Natural killer cell (primary cell): ENCODE data around the gene RALA. TPM values are rescaled to one million over a fixed set of nuclear protein-coding genes. Genes with fewer than 3 reads are reported as not detected.

Source experiments
- ATAC-seq, 3 donors: fragments of 150-1000 bp in 2 of 3; fragments of 200-7000 bp in 1 of 3; cut with Tn5 transposase; 1 replicate in 1 of 3; 2 replicates in 2 of 3; pipeline ENCODE4 v1.10.0; 2021; ENCODE audit warnings: mild to moderate bottlenecking in 2 of 3, moderate library complexity in 2 of 3
- DNase-seq, 2 donors: peaks; one replicate each; pipeline versions ENCODE4 v3.0.0 to v3.0.0-alpha.2; 2013 to 2021; ENCODE audit warnings: mixed read lengths in 1 of 2
- H3K27ac ChIP-seq: one replicate; pipeline ENCODE4 v1.5.1; 2013; ENCODE audit warnings: mild to moderate bottlenecking, low read length
- H3K27me3 ChIP-seq: one replicate; pipeline ENCODE4 v1.6.1; 2013; ENCODE audit warnings: low read length; ENCODE audit not compliant: control insufficient read depth, insufficient read depth
- H3K36me3 ChIP-seq: one replicate; pipeline ENCODE4 v1.6.1; 2013; ENCODE audit warnings: low read length; ENCODE audit not compliant: control insufficient read depth, insufficient read depth
- H3K4me1 ChIP-seq: one replicate; pipeline ENCODE4 v1.6.1; 2013; ENCODE audit warnings: low read length; ENCODE audit not compliant: control insufficient read depth, insufficient read depth
- H3K4me3 ChIP-seq: one replicate; pipeline ENCODE4 v1.5.1; 2013; ENCODE audit warnings: low read length
- H3K9me3 ChIP-seq: one replicate; pipeline ENCODE4 v1.6.1; 2013; ENCODE audit warnings: low read length; ENCODE audit not compliant: control insufficient read depth, insufficient read depth
- H3K27ac Mint-ChIP-seq, 2 donors: one replicate each; pipeline ENCODE4 v1.8.0; 2022; ENCODE audit warnings: mild to moderate bottlenecking in 2 of 2, mixed read lengths in 2 of 2, moderate library complexity in 1 of 2
- H3K27me3 Mint-ChIP-seq, 2 donors: one replicate each; pipeline ENCODE4 v1.8.0; 2022; ENCODE audit warnings: low read depth in 2 of 2, mixed read lengths in 2 of 2
- H3K36me3 Mint-ChIP-seq: one replicate; pipeline ENCODE4 v1.8.0; 2022; ENCODE audit warnings: mixed read lengths
- H3K4me1 Mint-ChIP-seq, 2 donors: one replicate each; pipeline ENCODE4 v1.8.0; 2022; ENCODE audit warnings: mixed read lengths in 2 of 2
- H3K4me3 Mint-ChIP-seq: one replicate; pipeline ENCODE4 v1.8.0; 2022; ENCODE audit warnings: mild to moderate bottlenecking, moderate library complexity, mixed read lengths
- H3K9me3 Mint-ChIP-seq, 2 donors: one replicate each; pipeline ENCODE4 v1.8.0; 2022; ENCODE audit warnings: mixed read lengths in 2 of 2
- CTCF ChIP-seq: fragments of 200-600 bp; IDR thresholded peaks from one replicate; pipeline ENCODE4 v1.8.0; 2022; ENCODE audit warnings: antibody characterized with exemption
- WGBS: methylation state at CpG from one replicate; pipeline ENCODE4 v1.1.7; 2013; ENCODE audit warnings: missing lambda C conversion rate; ENCODE audit not compliant: insufficient coverage; 5-methylcytosine and 5-hydroxymethylcytosine counted together
- intact Hi-C: fragments of 100-400 bp; cut with micrococcal nuclease; formaldehyde crosslinking; loops from one replicate; pipeline ENCODE4 v1.14.2; 2022
- total RNA-seq, 4 donors: library from RNA; stranded (reverse); fragments of 120-200 nt in 1 of 4; gene quantifications; one replicate each; pipeline versions ENCODE4 v1.2.3 to v1.2.4, GENCODE V29; 2013 to 2022

The RALA gene
- total RNA-seq, 3 donors from 2014 or later (not counting 1 experiment from before 2014, with no cell fraction given) = 10.2 to 22.0 (median 16.8) TPM

DNA sequence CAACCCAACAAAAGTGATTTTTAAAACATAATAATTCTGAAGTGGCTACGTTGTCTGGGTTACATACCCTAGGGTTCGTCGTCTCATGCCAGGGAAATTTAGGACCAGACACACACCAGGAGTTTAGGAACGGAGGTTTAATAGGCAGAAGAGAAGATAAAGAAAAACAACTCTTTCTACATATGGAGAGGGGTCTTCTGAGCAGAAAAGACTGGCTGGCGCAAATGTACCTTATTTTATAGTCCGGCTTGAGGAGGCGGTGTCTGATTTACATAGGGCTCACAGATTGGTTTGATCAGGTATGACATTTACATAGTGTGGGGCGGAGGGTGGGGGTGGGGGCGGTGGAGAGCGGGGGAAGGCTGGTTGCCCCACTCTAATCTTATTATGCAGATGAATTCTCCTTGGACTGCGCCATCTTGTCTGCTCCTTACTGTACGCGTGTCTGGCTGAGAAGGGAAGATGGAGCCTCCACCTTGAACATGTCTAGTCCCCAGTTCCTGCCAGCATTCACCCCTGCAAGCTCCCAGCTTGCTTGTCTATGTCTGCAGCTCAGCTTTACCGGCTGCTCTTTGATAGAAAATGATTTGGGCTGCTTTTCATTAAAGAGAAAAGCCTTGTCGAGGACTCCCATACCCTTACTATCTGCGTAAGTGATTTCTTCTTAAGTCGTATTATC is 98.7 kb downstream of the RALA start:
- no peak overlapping the region for H3K4me3 Mint-ChIP-seq
- Histone ChIP-seq H3K27me3 (no peaks in the 10 kb centered on the region), H3K4me3 (no peak overlapping the region), H3K36me3 (no peaks in the 10 kb centered on the region), H3K4me1 (no peaks in the 10 kb centered on the region), H3K27ac (no peak overlapping the region), H3K9me3 (no peaks in the 10 kb centered on the region)
- no peaks in the 10 kb centered on the region for H3K36me3 Mint-ChIP-seq
- ATAC-seq = no peak
- intact Hi-C loops = no loop called here
- peaks cover 0 to 9% of the 10 kb centered on the region in 2 donors for H3K4me1 Mint-ChIP-seq
- TF ChIP-seq CTCF = no peak
- peaks cover 10 to 20% of the 10 kb centered on the region in 2 donors for H3K27me3 Mint-ChIP-seq
- H3K9me3 Mint-ChIP-seq = no peaks in the 10 kb centered on the region
- no peak for DNase-seq
- no peak overlapping the region for H3K27ac Mint-ChIP-seq
- 96% methylated on average over 13 of the region's 17 CpGs for WGBS

GRCh38 chr7:39727231-39728012 is 104.0 kb downstream of the RALA start:
- Histone ChIP-seq H3K27me3 (no peaks in the 10 kb centered on the region), H3K36me3 (no peaks in the 10 kb centered on the region), H3K27ac (no peak overlapping the region), H3K4me1 (peaks cover 5% of the 10 kb centered on the region), H3K9me3 (no peaks in the 10 kb centered on the region), H3K4me3 (no peak overlapping the region)
- DNase-seq (no peak), ATAC-seq (no peak)
- H3K36me3 Mint-ChIP-seq = no peaks in the 10 kb centered on the region
- H3K9me3 Mint-ChIP-seq = no peaks in the 10 kb centered on the region
- H3K4me1 Mint-ChIP-seq = peaks cover 0 to 5% of the 10 kb centered on the region in 2 donors
- H3K4me3 Mint-ChIP-seq = no peak overlapping the region
- WGBS = 92% methylated on average over 2 of the region's 3 CpGs
- peaks cover 0 to 9% of the 10 kb centered on the region in 2 donors for H3K27me3 Mint-ChIP-seq
- no peak for TF ChIP-seq CTCF
- H3K27ac Mint-ChIP-seq = no peak overlapping the region
- intact Hi-C loops = no loop called here

DNA sequence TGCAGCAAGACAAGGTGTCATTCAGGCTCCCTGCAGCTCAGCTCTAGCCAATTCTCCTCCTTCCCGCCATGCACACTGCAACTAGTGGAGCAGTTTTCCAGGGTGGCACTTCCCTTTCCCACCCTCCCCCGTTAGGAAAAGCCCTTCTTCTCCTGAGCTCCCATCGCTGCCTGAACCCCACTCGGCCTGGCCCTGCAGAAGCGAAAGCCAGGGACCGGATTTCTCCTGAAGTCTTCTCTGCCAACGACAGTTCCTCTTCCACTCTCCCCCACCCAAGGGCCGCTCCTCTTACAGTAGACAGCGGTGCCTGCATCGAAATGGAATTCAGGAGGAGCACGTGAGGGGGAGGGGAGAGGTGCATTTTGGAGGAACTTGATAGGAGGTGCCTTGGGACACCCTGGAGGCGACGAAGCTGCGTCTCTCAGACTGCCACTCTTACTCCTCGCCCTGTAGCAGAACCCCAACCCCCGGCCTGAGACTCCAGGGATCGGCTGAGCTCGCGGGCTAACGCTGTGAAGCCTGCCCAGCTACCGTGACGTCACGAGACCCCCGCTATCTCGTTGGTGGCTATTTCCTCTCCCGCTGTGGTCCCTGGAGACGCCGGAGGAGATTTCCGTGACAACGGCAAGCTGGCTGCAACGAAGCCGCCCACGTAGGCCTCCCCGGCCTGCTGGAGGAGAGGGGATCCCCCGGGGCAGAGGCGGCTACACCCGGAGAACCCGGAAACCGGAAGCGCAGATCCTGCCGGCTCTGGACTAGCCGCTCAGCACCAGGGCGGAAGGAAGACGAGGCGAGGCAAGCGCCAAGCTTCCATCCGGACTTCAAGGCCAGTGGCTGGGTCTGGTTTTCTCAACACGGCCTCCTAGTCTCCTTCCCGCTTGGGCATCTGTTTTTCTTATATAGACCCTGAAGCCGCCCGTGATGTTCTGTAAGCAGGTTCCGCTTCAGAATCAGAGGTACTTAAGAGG is 109.7 kb downstream of the RALA start:
- Histone ChIP-seq H3K4me1 (peaks cover 33% of the 10 kb centered on the region), H3K4me3 (peak overlapping the region; percentile 85), H3K27me3 (no peaks in the 10 kb centered on the region), H3K36me3 (no peaks in the 10 kb centered on the region), H3K9me3 (no peaks in the 10 kb centered on the region), H3K27ac (peak overlapping the region; percentile 92)
- ATAC-seq = peak; percentile 88 to 96 (median 96)
- 2% methylated on average over 48 of the region's 52 CpGs for WGBS
- no peaks in the 10 kb centered on the region for H3K9me3 Mint-ChIP-seq
- no peaks in the 10 kb centered on the region for H3K36me3 Mint-ChIP-seq
- peak overlapping the region; percentile 95 to 99 for H3K27ac Mint-ChIP-seq
- TF ChIP-seq CTCF = no peak
- no peaks in the 10 kb centered on the region for H3K27me3 Mint-ChIP-seq
- intact Hi-C loops = loop anchor here (1.0 to 5.0 kb wide), 2 partner anchors 111 to 401 kb away; partner anchors contain the start of genes MPLKIP and RALA
- peak; percentile 93 to 98 for DNase-seq
- H3K4me3 Mint-ChIP-seq = peak overlapping the region; percentile 98
- H3K4me1 Mint-ChIP-seq = peaks cover 35 to 41% of the 10 kb centered on the region in 2 donors
